GM18907 (cell line): ENCODE measurements around the gene MGST3.
"Not testable (repeated sequence)": the region's sequence is repeated elsewhere in the genome, so short reads cannot be mapped to it uniquely, and the experiment has no call there.

Experiments used
- ATAC-seq: cut with Tn5 transposase; IDR thresholded peaks from one replicate; pipeline ENCODE4 v1.9.1; 2021; ENCODE audit warnings: mild to moderate bottlenecking, moderate library complexity; ENCODE audit not compliant: unreplicated experiment

Gene MGST3

GRCh38 chr1:165628147-165628822 lies 2.7 kb upstream of the MGST3 start:
- ATAC-seq: no peak

- no peak for ATAC-seq
Observed at GRCh38 chr1:165629151-165629550, 1.9 kb upstream of the MGST3 start.

GRCh38 chr1:165629848-165630628 lies 996 bp upstream of the MGST3 start:
- peak; percentile 1 for ATAC-seq

- ATAC-seq: peak; percentile 49
Observed at GRCh38 chr1:165631342-165632151, 513 bp downstream of the MGST3 start.

GRCh38 chr1:165632152-165632469 lies 1.1 kb downstream of the MGST3 start:
- ATAC-seq: no peak

- ATAC-seq: no peak
Observed at GRCh38 chr1:165632491-165632890, 1.5 kb downstream of the MGST3 start.

GRCh38 chr1:165633614-165634013 lies 2.6 kb downstream of the MGST3 start:
- ATAC-seq: no peak

- no peak for ATAC-seq
Observed at GRCh38 chr1:165634154-165634921, 3.3 kb downstream of the MGST3 start.

- no peak for ATAC-seq
Observed at GRCh38 chr1:165635329-165635728, 4.3 kb downstream of the MGST3 start.

- ATAC-seq: no peak
Observed at GRCh38 chr1:165635823-165636222, 4.8 kb downstream of the MGST3 start.

- ATAC-seq: no peak
Observed at GRCh38 chr1:165637427-165637826, 6.4 kb downstream of the MGST3 start.

- not testable (repeated sequence) for ATAC-seq
Observed at GRCh38 chr1:165638211-165638610, 7.2 kb downstream of the MGST3 start.

- ATAC-seq: peak; percentile 52
Observed at GRCh38 chr1:165639821-165640623, 9.0 kb downstream of the MGST3 start.

- ATAC-seq: no peak
Observed at GRCh38 chr1:165641231-165641987, 10.4 kb downstream of the MGST3 start.

- no peak for ATAC-seq
Observed at GRCh38 chr1:165644064-165644735, 13.2 kb downstream of the MGST3 start.

GRCh38 chr1:165645654-165646366 lies 14.8 kb downstream of the MGST3 start:
- peak; percentile 76 for ATAC-seq

- no peak for ATAC-seq
Observed at GRCh38 chr1:165647517-165647916, 16.5 kb downstream of the MGST3 start.

- no peak for ATAC-seq
Observed at GRCh38 chr1:165647970-165648369, 16.9 kb downstream of the MGST3 start.
